Vagina (tissue), 2 donors: ENCODE measurements around the gene CXCL16.

Experiments used
- POLR2A ChIP-seq, 2 donors: fragments of 450-650 bp; IDR thresholded peaks; one replicate each; pipeline ENCODE4 v1.6.1; 2017; ENCODE audit warnings: antibody characterized with exemption in 2 of 2, mild to moderate bottlenecking in 2 of 2, moderate library complexity in 2 of 2
- TF ChIP-seq, protein P1 (sequence below), 3 experiments: fragments of 450-650 bp in 2 of 3; fragments of 200-600 bp in 1 of 3; sonication (generic) in 1 of 3; IDR thresholded peaks; one replicate each; pipeline ENCODE4 v1.5.1; 2017 to 2019; ENCODE audit warnings: antibody characterized with exemption in 3 of 3, mild to moderate bottlenecking in 2 of 3, moderate library complexity in 2 of 3

DNA sequence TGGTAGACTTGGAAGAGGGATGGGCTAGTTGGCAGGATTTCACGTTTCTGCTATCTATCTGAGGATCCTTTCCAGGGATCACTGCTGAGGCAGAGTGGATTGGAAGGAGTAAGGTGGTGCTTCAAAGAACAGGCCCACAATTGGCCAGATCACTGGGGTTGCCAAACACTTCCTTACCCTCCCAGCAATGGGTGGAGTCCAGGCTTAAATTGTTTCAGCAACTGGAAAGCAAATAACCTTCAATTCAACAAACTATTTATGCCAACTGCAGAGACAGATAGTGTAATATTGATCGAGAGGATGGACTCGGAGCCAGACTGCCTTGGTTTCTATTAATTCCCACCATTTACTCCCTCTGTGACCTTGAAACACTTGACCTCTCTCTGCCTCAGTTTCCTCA lies 27.2 kb downstream of the CXCL16 start:
- no peak for TF ChIP-seq POLR2A (IDR thresholded peaks at IDR 0.05)
- TF ChIP-seq, protein P1, sequence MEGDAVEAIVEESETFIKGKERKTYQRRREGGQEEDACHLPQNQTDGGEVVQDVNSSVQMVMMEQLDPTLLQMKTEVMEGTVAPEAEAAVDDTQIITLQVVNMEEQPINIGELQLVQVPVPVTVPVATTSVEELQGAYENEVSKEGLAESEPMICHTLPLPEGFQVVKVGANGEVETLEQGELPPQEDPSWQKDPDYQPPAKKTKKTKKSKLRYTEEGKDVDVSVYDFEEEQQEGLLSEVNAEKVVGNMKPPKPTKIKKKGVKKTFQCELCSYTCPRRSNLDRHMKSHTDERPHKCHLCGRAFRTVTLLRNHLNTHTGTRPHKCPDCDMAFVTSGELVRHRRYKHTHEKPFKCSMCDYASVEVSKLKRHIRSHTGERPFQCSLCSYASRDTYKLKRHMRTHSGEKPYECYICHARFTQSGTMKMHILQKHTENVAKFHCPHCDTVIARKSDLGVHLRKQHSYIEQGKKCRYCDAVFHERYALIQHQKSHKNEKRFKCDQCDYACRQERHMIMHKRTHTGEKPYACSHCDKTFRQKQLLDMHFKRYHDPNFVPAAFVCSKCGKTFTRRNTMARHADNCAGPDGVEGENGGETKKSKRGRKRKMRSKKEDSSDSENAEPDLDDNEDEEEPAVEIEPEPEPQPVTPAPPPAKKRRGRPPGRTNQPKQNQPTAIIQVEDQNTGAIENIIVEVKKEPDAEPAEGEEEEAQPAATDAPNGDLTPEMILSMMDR (IDR thresholded peaks at IDR 0.05): no peak
